GM21390 (cell line): ENCODE measurements around the gene ANP32A.

ENCODE experiments used
- ATAC-seq: cut with Tn5 transposase; IDR thresholded peaks from one replicate; pipeline ENCODE4 v1.9.1; 2021; ENCODE audit not compliant: unreplicated experiment

Gene ANP32A

GRCh38 chr15:68821190-68821840 is 620 bp upstream of the ANP32A start:
- peak; percentile 15 for ATAC-seq

- no peak for ATAC-seq
Observed at GRCh38 chr15:68819495-68820294, 1.0 kb downstream of the ANP32A start.

- no peak for ATAC-seq
Observed at GRCh38 chr15:68818769-68819494, 1.8 kb downstream of the ANP32A start.

- peak; percentile 8 for ATAC-seq
Observed at GRCh38 chr15:68818066-68818768, 2.5 kb downstream of the ANP32A start.

GRCh38 chr15:68817304-68818065 is 3.2 kb downstream of the ANP32A start:
- ATAC-seq, result peak; percentile 31

GRCh38 chr15:68816795-68817303 is 3.8 kb downstream of the ANP32A start:
- no peak for ATAC-seq

- no peak for ATAC-seq
Observed at GRCh38 chr15:68816158-68816557, 4.5 kb downstream of the ANP32A start.

GRCh38 chr15:68815598-68815997 is 5.1 kb downstream of the ANP32A start:
- no peak for ATAC-seq

- ATAC-seq, result no peak
Observed at GRCh38 chr15:68814596-68814995, 6.1 kb downstream of the ANP32A start.

- ATAC-seq, result no peak
Observed at GRCh38 chr15:68812597-68813431, 7.9 kb downstream of the ANP32A start.

- ATAC-seq, result no peak
Observed at GRCh38 chr15:68812069-68812468, 8.6 kb downstream of the ANP32A start.

GRCh38 chr15:68809517-68809916 is 11.2 kb downstream of the ANP32A start:
- no peak for ATAC-seq

GRCh38 chr15:68808770-68809169 is 11.9 kb downstream of the ANP32A start:
- no peak for ATAC-seq

- no peak for ATAC-seq
Observed at GRCh38 chr15:68808091-68808490, 12.6 kb downstream of the ANP32A start.

GRCh38 chr15:68807249-68807648 is 13.4 kb downstream of the ANP32A start:
- ATAC-seq, result no peak

- no peak for ATAC-seq
Observed at GRCh38 chr15:68806220-68807060, 14.3 kb downstream of the ANP32A start.

- ATAC-seq, result no peak
Observed at GRCh38 chr15:68802373-68802772, 18.3 kb downstream of the ANP32A start.

- no peak for ATAC-seq
Observed at GRCh38 chr15:68801572-68802148, 19.0 kb downstream of the ANP32A start.
